Stimulated activated memory B cell treated with anti-CD40 and anti-IgM and Interleukin-4, amounts not matched to agents 10 μg/mL and 1 μg/mL and 100 μg/mL, for 72 hours (primary cell): ENCODE measurements around the gene DNAJC5.
A peak's percentile ranks its signal among the peaks of the same experiment; 100 is the strongest.

Experiments used
- ATAC-seq: fragments of 150-1000 bp; cut with Tn5 transposase; 2 replicates; pipeline ENCODE4 v1.10.0; 2021
- H3K27ac Mint-ChIP-seq: one replicate; pipeline ENCODE4 v1.8.0; 2022; ENCODE audit warnings: mild to moderate bottlenecking, mixed read lengths
- H3K27me3 Mint-ChIP-seq: one replicate; pipeline ENCODE4 v1.8.0; 2022; ENCODE audit warnings: mixed read lengths
- H3K36me3 Mint-ChIP-seq: one replicate; pipeline ENCODE4 v1.8.0; 2022; ENCODE audit warnings: mixed read lengths
- H3K4me1 Mint-ChIP-seq: one replicate; pipeline ENCODE4 v1.8.0; 2022; ENCODE audit warnings: mixed read lengths
- H3K4me3 Mint-ChIP-seq: one replicate; pipeline ENCODE4 v1.8.0; 2022; ENCODE audit warnings: mild to moderate bottlenecking, moderate library complexity, mixed read lengths
- H3K9me3 Mint-ChIP-seq: one replicate; pipeline ENCODE4 v1.8.0; 2022; ENCODE audit warnings: mixed read lengths

The DNAJC5 gene

DNA sequence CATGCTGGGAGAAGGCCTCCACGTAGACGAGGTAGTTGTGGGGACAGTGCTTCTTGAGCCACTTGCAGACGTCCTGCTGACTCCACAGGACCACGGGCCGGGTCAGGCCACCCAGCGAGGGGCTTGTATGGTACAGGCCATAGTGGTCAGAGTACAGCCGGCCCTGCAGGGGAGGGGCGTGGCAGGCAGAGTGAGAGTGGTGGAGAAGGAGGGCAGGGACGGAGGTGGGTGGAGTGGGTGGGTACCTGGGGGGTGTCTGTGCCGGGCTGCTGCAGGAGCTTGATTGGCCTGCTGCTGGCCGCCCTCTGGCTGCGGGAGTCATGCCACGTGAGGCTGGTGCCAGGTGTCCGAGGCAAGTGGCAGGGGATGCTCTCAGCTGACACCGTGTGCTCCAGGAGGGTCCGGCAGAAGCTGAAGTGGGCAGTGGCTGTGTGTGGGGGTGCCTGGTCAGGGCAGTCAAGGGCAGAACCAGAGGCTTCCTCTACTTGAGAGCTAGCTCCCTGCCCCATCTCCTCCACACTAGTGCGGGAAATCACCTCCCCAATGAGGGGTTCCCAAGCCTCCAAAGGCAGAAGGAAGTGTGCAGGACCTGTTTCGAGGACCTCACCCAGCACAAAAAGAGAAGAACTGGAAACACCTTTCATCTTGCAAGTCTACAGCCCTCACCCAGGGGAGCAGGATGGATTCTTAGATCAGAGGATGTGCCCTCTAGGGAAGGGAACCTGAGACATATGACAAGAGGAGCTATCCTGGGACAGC is 82.2 kb downstream of the DNAJC5 start:
- Mint-ChIP-seq H3K9me3 (no peaks in the 10 kb centered on the region), H3K27ac (peak overlapping the region; percentile 84), H3K4me1 (peaks cover 54% of the 10 kb centered on the region), H3K27me3 (no peaks in the 10 kb centered on the region), H3K4me3 (peak overlapping the region; percentile 22), H3K36me3 (peaks cover 32% of the 10 kb centered on the region)
- ATAC-seq = no peak

DNA sequence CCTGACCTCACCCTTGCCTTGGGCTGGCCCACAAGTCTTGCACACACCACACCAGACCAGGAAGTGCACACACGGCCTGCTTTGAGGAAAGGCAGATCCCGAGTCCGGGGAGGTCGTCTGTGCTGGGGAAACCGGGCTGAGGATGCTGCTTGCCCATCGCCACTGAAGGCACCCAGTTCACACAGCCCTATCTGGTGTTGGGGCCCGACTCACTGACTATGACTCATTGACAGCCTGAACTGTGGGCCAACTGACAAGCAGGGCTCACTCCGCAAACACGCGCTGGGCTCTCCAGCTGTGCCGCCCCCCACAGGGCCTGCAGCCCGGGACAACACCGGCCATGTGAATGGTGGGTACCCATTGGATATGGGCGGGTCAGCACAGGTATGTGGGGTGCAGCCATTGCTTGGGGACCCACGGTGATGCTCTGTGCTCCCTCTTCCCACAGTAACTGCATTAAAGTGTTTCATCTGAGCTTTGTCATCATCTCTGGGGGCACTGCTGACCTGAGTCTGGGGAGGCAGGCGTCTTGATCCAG is 82.9 kb downstream of the DNAJC5 start:
- Mint-ChIP-seq H3K36me3 (peaks cover 38% of the 10 kb centered on the region), H3K9me3 (no peaks in the 10 kb centered on the region), H3K27ac (peak overlapping the region; percentile 84), H3K27me3 (no peaks in the 10 kb centered on the region), H3K4me1 (peaks cover 60% of the 10 kb centered on the region), H3K4me3 (peak overlapping the region; percentile 86)
- ATAC-seq = no peak

DNA sequence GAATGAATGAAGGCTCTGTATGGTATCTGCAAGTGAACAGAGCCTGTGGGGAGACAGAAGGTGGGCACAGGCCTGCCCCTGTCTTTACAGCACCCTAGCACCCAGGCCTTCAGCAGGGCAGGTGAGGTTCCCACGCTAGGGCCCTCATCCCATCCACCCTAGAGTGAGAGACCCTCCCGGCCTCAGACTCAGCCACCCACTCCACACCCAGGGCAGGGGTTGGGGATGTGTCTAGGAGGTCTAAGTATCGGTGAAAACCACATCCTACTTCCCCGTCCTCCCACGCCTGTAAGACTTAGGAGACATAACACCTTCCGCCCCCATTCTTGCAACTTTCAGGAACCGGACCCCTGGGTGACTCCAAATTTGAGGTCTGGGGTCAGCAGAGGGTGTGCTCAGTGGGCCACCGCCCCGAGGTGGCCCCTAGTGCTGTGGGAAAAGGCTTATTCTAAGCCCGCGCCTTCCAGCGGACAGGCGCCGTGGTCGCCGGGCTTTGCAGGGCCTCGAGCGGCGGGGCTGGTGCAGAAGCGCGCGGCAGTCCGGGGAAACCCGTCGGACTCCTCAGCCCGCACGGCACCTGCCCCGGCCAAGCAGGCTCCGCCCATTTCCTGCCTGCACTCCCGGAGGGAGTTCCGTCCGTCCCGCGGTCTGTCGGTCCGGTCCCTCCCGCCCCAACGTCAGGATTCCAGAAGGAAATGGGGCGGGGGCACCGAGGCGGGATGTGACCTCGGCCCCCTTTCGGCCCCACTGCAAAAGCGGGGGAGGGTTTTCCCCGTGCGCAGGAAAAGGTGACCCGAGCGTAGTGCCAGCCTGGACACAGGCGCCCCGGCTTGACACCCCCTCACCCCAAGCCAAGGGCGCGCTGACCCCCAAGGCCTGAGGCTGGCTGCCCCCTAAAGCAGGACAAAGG is 83.6 kb downstream of the DNAJC5 start:
- H3K9me3 Mint-ChIP-seq = no peaks in the 10 kb centered on the region
- peak; percentile 61 for ATAC-seq
- H3K27me3 Mint-ChIP-seq = no peaks in the 10 kb centered on the region

DNA sequence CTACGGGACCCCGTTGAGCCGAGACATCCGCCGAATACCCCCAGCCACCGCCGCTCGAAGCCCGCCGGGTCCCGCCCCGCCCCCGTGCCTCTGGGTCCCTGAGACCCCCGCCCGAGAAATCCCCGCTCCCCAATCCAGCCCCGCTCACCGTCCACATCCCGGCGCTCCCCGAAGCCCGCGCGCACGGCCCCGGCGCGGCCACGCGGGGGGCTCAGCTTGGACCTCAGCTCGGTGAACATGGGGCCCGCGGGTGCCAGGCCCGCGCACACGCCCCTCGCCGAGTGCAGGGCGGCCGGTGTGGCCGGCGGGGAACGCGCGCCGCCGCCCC is 84.3 kb downstream of the DNAJC5 start:
- no peaks in the 10 kb centered on the region for H3K27me3 Mint-ChIP-seq
- ATAC-seq = no peak
- peak overlapping the region; percentile 86 for H3K4me3 Mint-ChIP-seq
- peaks cover 38% of the 10 kb centered on the region for H3K36me3 Mint-ChIP-seq
- no peaks in the 10 kb centered on the region for H3K9me3 Mint-ChIP-seq
- H3K27ac Mint-ChIP-seq = peak overlapping the region; percentile 84
- H3K4me1 Mint-ChIP-seq = peaks cover 55% of the 10 kb centered on the region

More for the DNA sequence above, 83.6 kb downstream of the DNAJC5 start:
- peaks cover 62% of the 10 kb centered on the region for H3K4me1 Mint-ChIP-seq
- H3K4me3 Mint-ChIP-seq = peak overlapping the region; percentile 86
- peaks cover 44% of the 10 kb centered on the region for H3K36me3 Mint-ChIP-seq
- peak overlapping the region; percentile 84 for H3K27ac Mint-ChIP-seq

DNA sequence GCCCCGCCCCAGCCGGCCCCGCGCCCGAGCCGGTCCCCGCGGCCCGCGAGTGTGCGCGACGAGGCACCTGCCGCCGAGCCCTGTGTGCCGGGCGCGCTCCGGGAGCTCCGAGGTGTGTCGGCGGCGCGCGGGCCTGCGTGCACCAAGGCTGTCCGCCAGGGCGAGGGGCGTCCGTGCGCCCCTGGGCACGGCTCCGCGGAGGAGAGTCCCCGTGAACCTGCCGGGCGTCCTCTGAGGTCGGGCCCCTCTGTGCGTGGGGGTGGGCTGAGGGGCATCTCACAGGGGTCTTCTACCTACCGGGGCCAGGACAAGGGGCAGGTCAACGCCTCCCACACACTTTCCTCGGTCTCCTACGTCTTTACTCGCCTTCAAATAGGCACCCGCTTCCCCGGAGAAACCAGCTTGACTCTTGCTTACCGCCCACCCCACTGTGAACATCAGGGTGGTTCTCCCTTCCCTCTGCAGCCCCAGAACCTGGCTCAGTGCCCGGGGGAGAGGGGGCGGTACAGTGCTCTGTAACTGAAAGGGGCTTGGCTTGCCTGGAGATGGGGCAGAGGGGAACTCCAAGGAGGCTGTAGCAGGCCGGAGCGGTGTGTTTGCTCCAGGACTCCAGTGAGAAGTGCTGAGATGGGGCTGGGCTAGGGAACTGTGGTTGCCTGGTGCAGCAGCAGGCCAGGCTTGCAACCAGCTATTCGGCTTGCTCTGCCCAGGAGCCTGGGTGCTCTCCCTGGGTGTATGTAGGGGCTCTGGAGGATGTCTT is 84.8 kb downstream of the DNAJC5 start, which contains the start of gene SAMD10:
TSS of gene SAMD10 (minus strand) at position 86 of the 760 bp plus-strand sequence. CDS start 175 bp downstream, outside the sequence.
- peaks cover 55% of the 10 kb centered on the region for H3K4me1 Mint-ChIP-seq
- peak; percentile 75 for ATAC-seq
- peak within 1 kb of the TSS; percentile 84 for H3K27ac Mint-ChIP-seq
- H3K4me3 Mint-ChIP-seq = peak within 1 kb of the TSS; percentile 86
- no peaks in the 10 kb centered on the region for H3K9me3 Mint-ChIP-seq
- no peaks in the 10 kb centered on the region for H3K27me3 Mint-ChIP-seq
- H3K36me3 Mint-ChIP-seq = peaks cover 39% of the 10 kb centered on the region

DNA sequence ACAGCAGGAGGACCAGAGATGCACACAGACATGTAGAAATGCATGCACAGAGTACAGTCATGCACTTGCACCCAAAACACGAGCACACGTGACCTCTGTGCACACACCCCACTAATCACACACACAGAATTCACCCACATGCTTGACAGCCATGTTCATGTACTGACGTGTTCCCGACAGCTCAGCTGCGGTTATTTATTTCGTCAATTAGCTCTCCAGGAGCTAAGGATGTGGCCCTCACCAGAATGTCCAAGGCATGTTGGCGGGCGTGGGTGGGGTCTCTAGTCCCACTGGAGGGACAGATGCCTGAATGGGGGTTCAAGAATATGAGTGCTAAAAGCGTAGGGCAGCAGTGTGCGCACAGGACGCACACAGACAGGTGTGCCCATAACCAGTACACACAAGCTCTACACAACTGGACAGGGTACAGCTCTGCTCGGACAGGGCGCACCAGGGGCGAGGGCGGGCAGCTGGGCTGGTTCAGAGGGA is 85.4 kb downstream of the DNAJC5 start:
- H3K4me3 Mint-ChIP-seq = peak overlapping the region; percentile 85
- peaks cover 55% of the 10 kb centered on the region for H3K4me1 Mint-ChIP-seq
- peaks cover 39% of the 10 kb centered on the region for H3K36me3 Mint-ChIP-seq
- peak overlapping the region; percentile 84 for H3K27ac Mint-ChIP-seq
- H3K27me3 Mint-ChIP-seq = no peaks in the 10 kb centered on the region
- ATAC-seq = peak; percentile 49
- H3K9me3 Mint-ChIP-seq = no peaks in the 10 kb centered on the region

DNA sequence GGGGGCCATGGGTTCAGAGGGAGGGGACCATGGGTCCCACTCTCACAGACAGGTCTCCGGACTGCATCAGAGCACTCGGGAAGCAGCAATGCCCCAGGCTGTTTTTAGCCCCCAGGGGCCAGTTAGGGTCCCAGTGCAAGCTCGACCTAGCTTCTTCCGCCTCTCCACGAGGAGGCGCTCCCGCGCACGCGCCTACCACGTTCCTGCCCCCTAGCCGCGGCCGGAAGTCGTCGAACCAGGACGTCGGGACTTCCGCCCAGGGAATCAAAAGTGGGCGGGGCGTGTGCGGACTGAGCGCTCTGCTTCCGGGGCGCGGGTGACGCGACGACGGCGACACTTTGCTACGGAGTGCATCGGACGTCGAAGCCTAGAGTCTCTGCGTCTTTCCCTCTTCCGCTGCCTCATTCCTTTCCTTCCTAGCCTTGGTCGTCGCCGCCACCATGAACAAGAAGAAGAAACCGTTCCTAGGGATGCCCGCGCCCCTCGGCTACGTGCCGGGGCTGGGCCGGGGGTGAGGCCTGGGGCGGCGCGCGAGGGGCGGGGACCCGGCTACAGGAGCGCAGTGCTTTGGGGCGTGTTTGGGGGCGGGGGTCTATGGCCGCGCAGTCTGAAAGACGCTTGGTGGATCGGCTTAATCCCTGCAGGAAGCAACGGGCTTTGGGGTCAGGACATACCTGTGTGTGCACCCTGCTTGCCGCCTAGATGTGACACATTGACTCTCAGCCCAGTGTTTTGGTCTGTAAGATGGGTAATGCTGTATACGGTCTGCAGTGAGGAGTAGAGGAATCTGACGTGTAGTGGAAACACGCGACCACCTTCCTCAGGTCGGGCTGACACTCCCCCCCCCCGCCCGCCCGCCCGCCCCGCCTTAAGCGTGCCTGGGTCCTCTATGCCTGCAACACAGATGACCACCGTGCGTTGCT is 86.1 kb downstream of the DNAJC5 start, which contains the start of gene PRPF6:
TSS of gene PRPF6 (plus strand) at position 327 of the 923 bp plus-strand sequence. CDS start at position 441, 114 bp downstream.
- H3K27me3 Mint-ChIP-seq = no peaks in the 10 kb centered on the region
- H3K9me3 Mint-ChIP-seq = no peaks in the 10 kb centered on the region
- peak; percentile 81 for ATAC-seq
- peaks cover 43% of the 10 kb centered on the region for H3K36me3 Mint-ChIP-seq
- peak within 1 kb of the TSS; percentile 84 for H3K27ac Mint-ChIP-seq
- H3K4me3 Mint-ChIP-seq = peak within 1 kb of the TSS; percentile 85
- H3K4me1 Mint-ChIP-seq = peaks cover 55% of the 10 kb centered on the region

DNA sequence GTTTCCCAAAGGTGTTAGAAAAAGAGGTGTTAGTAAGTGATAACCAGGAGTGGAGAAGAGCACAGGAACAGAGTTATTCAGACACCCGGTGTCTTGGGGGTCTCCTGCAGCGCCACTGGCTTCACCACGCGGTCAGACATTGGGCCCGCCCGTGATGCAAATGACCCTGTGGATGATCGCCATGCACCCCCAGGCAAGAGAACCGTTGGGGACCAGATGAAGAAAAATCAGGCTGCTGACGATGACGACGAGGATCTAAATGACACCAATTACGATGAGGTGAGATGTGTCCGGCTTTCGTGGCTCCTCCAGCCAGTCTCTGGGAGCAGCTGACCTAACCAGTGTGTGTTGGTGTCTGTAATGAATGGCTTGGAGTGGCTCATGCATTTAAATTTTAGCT is 88.0 kb downstream of the DNAJC5 start:
- Mint-ChIP-seq H3K4me1 (peaks cover 41% of the 10 kb centered on the region), H3K27me3 (no peaks in the 10 kb centered on the region), H3K4me3 (peak overlapping the region; percentile 3), H3K27ac (peak overlapping the region; percentile 6), H3K36me3 (peaks cover 34% of the 10 kb centered on the region), H3K9me3 (no peaks in the 10 kb centered on the region)
- ATAC-seq = no peak
